DOHH2 (cell line): Measurements from ENCODE around the gene CCNB1.
A peak's percentile ranks its signal among the peaks of the same experiment; 100 is the strongest.
"Not testable (repeated sequence)": the region's sequence is repeated elsewhere in the genome, so short reads cannot be mapped to it uniquely, and the experiment has no call there.

Source experiments
- H3F3A ChIP-seq: fragments of 200-600 bp; sonication (generic), shearing (Covaris generic); 2 replicates; pipeline ENCODE4 v1.6.0; 2016; ENCODE audit warnings: antibody characterized with exemption, mild to moderate bottlenecking; ENCODE audit not compliant: control insufficient read depth, insufficient read depth
- H3K27ac ChIP-seq: fragments of 200-600 bp; sonication (generic); 2 replicates; pipeline ENCODE4 v1.5.1; 2014; ENCODE audit warnings: low read depth, mild to moderate bottlenecking, low read length, moderate library complexity
- H3K27me3 ChIP-seq: fragments of 200-600 bp; sonication (generic); 2 replicates; pipeline ENCODE4 v1.6.1; 2014; ENCODE audit warnings: mild to moderate bottlenecking, low read length, mixed read lengths; ENCODE audit not compliant: control insufficient read depth
- H3K36me3 ChIP-seq: fragments of 200-600 bp; sonication (generic); 2 replicates; pipeline ENCODE4 v1.6.1; 2014; ENCODE audit warnings: mild to moderate bottlenecking, low read length, moderate library complexity, mixed read lengths; ENCODE audit not compliant: control insufficient read depth
- H3K4me1 ChIP-seq: fragments of 200-600 bp; sonication (generic); 2 replicates; pipeline ENCODE4 v1.6.1; 2014; ENCODE audit warnings: mild to moderate bottlenecking, low read length, mixed read lengths; ENCODE audit not compliant: control insufficient read depth
- H3K4me2 ChIP-seq: fragments of 200-600 bp; sonication (generic); 2 replicates; pipeline ENCODE4 v1.6.0; 2014; ENCODE audit warnings: mild to moderate bottlenecking, low read length, moderate library complexity
- H3K4me3 ChIP-seq: fragments of 200-600 bp; sonication (generic); 2 replicates; pipeline ENCODE4 v1.5.1; 2014; ENCODE audit warnings: mild to moderate bottlenecking, low read length, mixed read lengths
- H3K79me2 ChIP-seq: fragments of 200-600 bp; sonication (generic); 2 replicates; pipeline ENCODE4 v1.6.1; 2014; ENCODE audit warnings: mild to moderate bottlenecking, low read length, mixed read lengths; ENCODE audit not compliant: control insufficient read depth
- H3K9me2 ChIP-seq: fragments of 200-600 bp; sonication (generic); replicated peaks from 2 replicates; pipeline ENCODE4 v1.6.1; 2014; ENCODE audit warnings: mild to moderate bottlenecking, low read length, mixed read lengths; ENCODE audit not compliant: control insufficient read depth
- H3K9me3 ChIP-seq: fragments of 200-600 bp; sonication (generic); 2 replicates; pipeline ENCODE4 v1.6.1; 2014; ENCODE audit warnings: antibody characterized with exemption, low read length, mixed read lengths; ENCODE audit not compliant: control insufficient read depth, insufficient read depth
- H4K20me1 ChIP-seq: fragments of 200-600 bp; sonication (generic); 2 replicates; pipeline ENCODE4 v1.6.0; 2014; ENCODE audit warnings: low read depth, mild to moderate bottlenecking, antibody characterized with exemption, low read length, moderate library complexity; ENCODE audit not compliant: control insufficient read depth, insufficient read depth
- CTCF ChIP-seq: fragments of 200-600 bp; sonication (generic); IDR thresholded peaks from one replicate; pipeline ENCODE4 v1.5.1; 2014; ENCODE audit warnings: antibody characterized with exemption, mild to moderate bottlenecking, low read depth, low read length; ENCODE audit not compliant: poor library complexity, severe bottlenecking
- EZH2phosphoT487 ChIP-seq: fragments of 200-600 bp; sonication (generic); IDR thresholded peaks from 2 replicates; pipeline ENCODE4 v1.6.1; 2017; ENCODE audit warnings: borderline replicate concordance, mild to moderate bottlenecking, antibody characterized with exemption, low read length, moderate library complexity, mixed read lengths

The CCNB1 gene

GRCh38 chr5:69219939-69220338 lies 53.0 kb downstream of the CCNB1 start:
- H3F3A ChIP-seq = peaks cover 16% of the 10 kb centered on the region
- H3K4me2 ChIP-seq = peak overlapping the region; percentile 79; the same call in 1 of the 2 replicates
- H3K4me1 ChIP-seq = peaks cover 31% of the 10 kb centered on the region
- H3K79me2 ChIP-seq = peaks cover 59% of the 10 kb centered on the region
- H3K27ac ChIP-seq = no peak overlapping the region
- H3K4me3 ChIP-seq = no peak overlapping the region
- no peaks in the 10 kb centered on the region for H3K27me3 ChIP-seq
- H3K9me3 ChIP-seq = no peaks in the 10 kb centered on the region
- H4K20me1 ChIP-seq = 0 out of 2 replicates have a peak, but pooled peaks cover 3% of the 10 kb centered on the region
- H3K9me2 ChIP-seq = no peaks in the 10 kb centered on the region
- TF ChIP-seq CTCF (no peak), EZH2phosphoT487 (no peak)
- H3K36me3 ChIP-seq = peaks cover 18% of the 10 kb centered on the region

GRCh38 chr5:69220371-69220770 lies 53.4 kb downstream of the CCNB1 start:
- peaks cover 17% of the 10 kb centered on the region for H3K36me3 ChIP-seq
- H3K9me2 ChIP-seq, H3K4me3 ChIP-seq, H3K4me2 ChIP-seq, H3K9me3 ChIP-seq, H4K20me1 ChIP-seq, H3K27me3 ChIP-seq, H3K27ac ChIP-seq: not testable (repeated sequence)
- peaks cover 31% of the 10 kb centered on the region for H3K4me1 ChIP-seq
- peaks cover 13% of the 10 kb centered on the region for H3F3A ChIP-seq
- peaks cover 59% of the 10 kb centered on the region for H3K79me2 ChIP-seq

- H3K4me1 ChIP-seq = peaks cover 29% of the 10 kb centered on the region
- H3F3A ChIP-seq = peaks cover 13% of the 10 kb centered on the region
- not testable (repeated sequence) for H3K4me2 ChIP-seq, H3K4me3 ChIP-seq, H3K27ac ChIP-seq, H3K9me3 ChIP-seq, H4K20me1 ChIP-seq, H3K9me2 ChIP-seq, H3K27me3 ChIP-seq
- peaks cover 61% of the 10 kb centered on the region for H3K79me2 ChIP-seq
- peaks cover 19% of the 10 kb centered on the region for H3K36me3 ChIP-seq
Observed at GRCh38 chr5:69220833-69221232, 53.9 kb downstream of the CCNB1 start.

- no peak overlapping the region for H3K4me3 ChIP-seq
- no peak overlapping the region for H3K4me2 ChIP-seq
- no peak overlapping the region for H3K27ac ChIP-seq
- H3K36me3 ChIP-seq = peaks cover 38% of the 10 kb centered on the region
- H3K9me2 ChIP-seq = no peaks in the 10 kb centered on the region
- no peaks in the 10 kb centered on the region for H4K20me1 ChIP-seq
- H3K27me3 ChIP-seq = no peaks in the 10 kb centered on the region
- H3K79me2 ChIP-seq = peaks cover 45% of the 10 kb centered on the region
- no peaks in the 10 kb centered on the region for H3K9me3 ChIP-seq
- peaks cover 6% of the 10 kb centered on the region for H3K4me1 ChIP-seq
- TF ChIP-seq EZH2phosphoT487 (no peak), CTCF (no peak)
- H3F3A ChIP-seq = peaks cover 2% of the 10 kb centered on the region
Observed at GRCh38 chr5:69224520-69224919, 57.6 kb downstream of the CCNB1 start.
